Kidney (tissue), 14 donors: ENCODE data around the gene DISC1. TPM values are rescaled to one million over a fixed set of nuclear protein-coding genes. Genes with fewer than 3 reads are reported as not detected.

Experiments
- DNase-seq, 5 donors: peaks; one replicate each; pipeline ENCODE4 v3.0.0-alpha.2; 2013 to 2020
- FAIRE-seq: peaks from 2 replicates; lab custom pipeline; 2012; peaks lifted over from hg19 to GRCh38; lab: Jason Lieb, UNC
- H3K27ac ChIP-seq, 2 donors: one replicate each; pipeline ENCODE4 v1.7.0; 2013; ENCODE audit warnings: low read depth in 2 of 2, low read length in 2 of 2, inconsistent platforms in 1 of 2
- H3K27me3 ChIP-seq: one replicate; pipeline ENCODE4 v1.7.1; 2013; ENCODE audit warnings: low read length, inconsistent platforms; ENCODE audit not compliant: control insufficient read depth, insufficient read depth
- H3K36me3 ChIP-seq, 3 donors: one replicate each; pipeline versions ENCODE4 v1.7.0 to v1.7.1; 2013; ENCODE audit warnings: low read length in 3 of 3, control low read depth in 1 of 3, inconsistent platforms in 1 of 3; ENCODE audit not compliant: insufficient read depth in 3 of 3, control insufficient read depth in 2 of 3
- H3K4me1 ChIP-seq, 3 donors: one replicate each; pipeline versions ENCODE4 v1.7.0 to v1.7.1; 2013; ENCODE audit warnings: low read length in 3 of 3, inconsistent platforms in 1 of 3, low read depth in 1 of 3; ENCODE audit not compliant: control insufficient read depth in 2 of 3, insufficient read depth in 2 of 3
- H3K4me3 ChIP-seq, 3 donors: one replicate each; pipeline versions ENCODE4 v1.7.0 to v1.8.1; 2013; ENCODE audit warnings: low read length in 3 of 3, control low read depth in 1 of 3, inconsistent platforms in 1 of 3
- H3K9ac ChIP-seq, 3 donors: one replicate each; pipeline versions ENCODE4 v1.7.0 to v1.7.1; 2013; ENCODE audit warnings: low read length in 3 of 3, control low read depth in 1 of 3, inconsistent platforms in 1 of 3
- H3K9me3 ChIP-seq, 3 donors: one replicate each; pipeline versions ENCODE4 v1.7.0 to v1.7.1; 2013; ENCODE audit warnings: low read length in 3 of 3, control low read depth in 1 of 3, inconsistent platforms in 1 of 3; ENCODE audit not compliant: control insufficient read depth in 2 of 3, insufficient read depth in 1 of 3
- CTCF ChIP-seq: IDR thresholded peaks from 3 replicates; pipeline ENCODE4 v1.5.1; 2012; ENCODE audit warnings: mild to moderate bottlenecking, moderate library complexity, borderline replicate concordance; ENCODE audit not compliant: insufficient read depth; ENCODE audit errors: extremely low read depth
- intact Hi-C: fragments of 100-400 bp; cut with DNase I; formaldehyde crosslinking; loops from one replicate; pipeline ENCODE4 v1.11.1; 2022
- polyA plus RNA-seq: library from polyadenylated mRNA; stranded (reverse); fragments of 350-450 nt; fragmentation: Illumina TruSeq; extraction: RNeasy Lipid Tissue Mini Kit (QIAGEN cat#74804); gene quantifications from one replicate; pipeline ENCODE4 v1.2.3, GENCODE V29; 2014; ENCODE audit warnings: low read depth, low replicate concordance; ENCODE audit not compliant: insufficient read depth
- total RNA-seq: library from RNA; stranded (reverse); fragmentation: NEBNext Ultra II Directional; extraction: Animal tissue kit (Norgen Biotek cat#: 25700); gene quantifications from one replicate; pipeline ENCODE4 v1.2.1, GENCODE V29; 2021
- donor health status: control.
- donor health status: control.
- donor health status: control.
- donor health status: control.
- donor health status: control.
- donor health status: DM: yes; HTN: yes; CAD: no.
- donor health status: Normal renal cell carcinoma (clear cell type).

The DISC1 gene
- total and polyA plus RNA-seq, 2 donors from 2014 or later: 0.80 to 15.9 TPM

GRCh38 chr1:232077809-232078208 lies 451.2 kb downstream of the DISC1 start:
- H3K36me3 ChIP-seq: no peaks in the 10 kb centered on the region
- DNase-seq (no peak), FAIRE-seq (no peak)
- peaks cover 0 to 2% (median 0%) of the 10 kb centered on the region in 3 donors for H3K9me3 ChIP-seq
- H3K27ac ChIP-seq: no peak overlapping the region
- H3K4me1 ChIP-seq: no peaks in the 10 kb centered on the region
- no peak overlapping the region for H3K9ac ChIP-seq
- H3K27me3 ChIP-seq: no peaks in the 10 kb centered on the region
- no peak overlapping the region for H3K4me3 ChIP-seq
- intact Hi-C loops: no loop called here
- TF ChIP-seq CTCF: no peak

DNA sequence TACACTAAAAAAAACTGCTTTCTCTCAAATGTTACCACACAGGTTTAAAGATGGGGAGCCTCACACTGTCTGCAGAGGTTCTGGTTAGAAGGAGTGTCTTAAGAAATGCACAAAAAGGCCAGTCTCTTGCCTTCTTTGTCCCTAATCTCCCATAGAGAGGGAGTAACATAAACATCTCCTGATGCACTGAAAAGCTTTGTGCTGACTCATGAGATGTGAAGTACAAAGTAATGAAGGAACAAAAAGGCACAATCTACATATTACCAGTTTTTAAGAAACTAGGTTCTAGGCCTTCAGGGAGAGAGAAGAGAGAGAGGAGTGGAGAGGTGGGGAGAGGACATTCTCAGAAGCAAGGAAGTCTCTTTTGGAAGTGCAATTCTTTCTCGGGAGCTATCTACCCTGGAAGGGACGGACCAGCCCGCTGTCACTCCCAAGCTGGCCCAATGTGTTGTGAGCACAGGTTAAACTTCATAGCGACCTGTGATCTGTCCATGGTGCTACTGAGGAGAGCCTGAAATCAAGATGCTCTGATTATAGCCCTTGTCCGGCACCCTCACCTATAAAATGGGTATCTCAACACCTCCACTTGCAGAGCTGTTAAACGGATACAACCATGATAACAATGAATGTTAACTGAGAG lies 458.1 kb downstream of the DISC1 start:
- FAIRE-seq (no peak), DNase-seq (peak in 4 of 5 donors; percentile 38 to 76 (median 58))
- Histone ChIP-seq H3K27me3 (no peaks in the 10 kb centered on the region), H3K36me3 (no peaks in the 10 kb centered on the region), H3K4me3 (no peak overlapping the region), H3K9ac (no peak overlapping the region), H3K4me1 (no peaks in the 10 kb centered on the region), H3K9me3 (no peaks in the 10 kb centered on the region), H3K27ac (no peak overlapping the region)
- TF ChIP-seq CTCF: no peak
- intact Hi-C loops: no loop called here

DNA sequence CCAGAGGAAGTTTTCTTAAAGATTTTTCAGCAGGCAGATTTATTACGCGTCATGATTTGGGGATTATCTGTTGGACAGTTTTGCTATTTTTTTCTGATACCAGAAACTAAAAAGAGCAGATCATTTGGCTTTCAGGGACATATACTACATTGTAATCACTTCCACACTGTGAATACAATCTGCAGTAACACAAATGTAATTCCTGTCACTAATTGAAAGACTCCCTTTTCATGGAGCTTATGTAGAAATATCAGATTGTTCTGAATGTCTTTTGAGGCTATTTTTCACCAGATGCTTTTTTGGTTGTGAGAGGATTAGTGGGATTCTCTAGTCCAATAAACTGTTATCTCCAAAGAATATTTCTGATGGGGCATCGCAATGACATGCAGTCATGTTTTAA lies 464.2 kb downstream of the DISC1 start:
- no peaks in the 10 kb centered on the region for H3K36me3 ChIP-seq
- no peak overlapping the region for H3K27ac ChIP-seq
- FAIRE-seq (no peak), DNase-seq (no peak)
- H3K9me3 ChIP-seq: no peaks in the 10 kb centered on the region
- intact Hi-C loops: no loop called here
- no peak for TF ChIP-seq CTCF
- no peaks in the 10 kb centered on the region for H3K27me3 ChIP-seq
- H3K9ac ChIP-seq: no peak overlapping the region
- H3K4me1 ChIP-seq: no peaks in the 10 kb centered on the region
- no peak overlapping the region for H3K4me3 ChIP-seq

Other genes starting within 250 kb of the DISC1 start
- gene EGLN1, start 204.5 kb upstream of the DISC1 start, total RNA-seq: 38.8 TPM
- 12.2 TPM for gene EGLN1, start 204.5 kb upstream of the DISC1 start, polyA plus RNA-seq
- 42.3 TPM for gene TSNAX, start 98.1 kb upstream of the DISC1 start, total RNA-seq
- 27.1 TPM for gene TSNAX, start 98.1 kb upstream of the DISC1 start, polyA plus RNA-seq